Mesothelial cell of epicardium (in vitro differentiated cells): ENCODE data around the gene MAT2A. TPM values are rescaled to one million over a fixed set of nuclear protein-coding genes. Genes with fewer than 3 reads are reported as not detected.

Experiments used
- DNase-seq, 2 experiments: peaks; one replicate each; pipeline ENCODE4 v3.0.0; 2021; ENCODE audit warnings: low spot score in 2 of 2; ENCODE audit not compliant: unreplicated experiment in 2 of 2
- H3K27ac Mint-ChIP-seq: 2 replicates; pipeline ENCODE4 v1.8.0; 2021; ENCODE audit warnings: mixed read lengths
- H3K27me3 Mint-ChIP-seq: 2 replicates; pipeline ENCODE4 v1.8.0; 2021; ENCODE audit warnings: low read depth, mixed read lengths
- H3K36me3 Mint-ChIP-seq: 2 replicates; pipeline ENCODE4 v1.8.0; 2021; ENCODE audit warnings: mixed read lengths
- H3K4me1 Mint-ChIP-seq: 2 replicates; pipeline ENCODE4 v1.8.0; 2021; ENCODE audit warnings: mixed read lengths
- H3K4me3 Mint-ChIP-seq: 2 replicates; pipeline ENCODE4 v1.8.0; 2021; ENCODE audit warnings: mild to moderate bottlenecking, moderate library complexity, mixed read lengths
- H3K9me3 Mint-ChIP-seq: 2 replicates; pipeline ENCODE4 v1.8.0; 2021; ENCODE audit warnings: mixed read lengths
- CTCF ChIP-seq: fragments of 200-600 bp; sonication (generic); IDR thresholded peaks from one replicate; pipeline ENCODE4 v1.5.0; 2021; ENCODE audit warnings: antibody characterized with exemption; ENCODE audit not compliant: unreplicated experiment
- total RNA-seq: library from RNA; stranded (reverse); gene quantifications from 3 replicates; pipeline ENCODE4 v1.2.1, GENCODE V29; 2021

The MAT2A gene
- total RNA-seq, 1 donor from 2014 or later, result 274 TPM

GRCh38 chr2:85547859-85548607 is 9.1 kb downstream of the MAT2A start:
- TF ChIP-seq CTCF, result no peak
- Mint-ChIP-seq H3K4me1 (peaks cover 11% of the 10 kb centered on the region), H3K27me3 (no peaks in the 10 kb centered on the region), H3K4me3 (no peak overlapping the region), H3K27ac (peak overlapping the region; percentile 40), H3K9me3 (no peaks in the 10 kb centered on the region), H3K36me3 (peaks cover 20% of the 10 kb centered on the region)
- no peak for DNase-seq

- Mint-ChIP-seq H3K9me3 (no peaks in the 10 kb centered on the region), H3K36me3 (peaks cover 16% of the 10 kb centered on the region), H3K4me3 (no peak overlapping the region), H3K27me3 (no peaks in the 10 kb centered on the region), H3K27ac (no peak overlapping the region), H3K4me1 (peaks cover 7% of the 10 kb centered on the region)
- TF ChIP-seq CTCF, result no peak
- no peak for DNase-seq
Measured at GRCh38 chr2:85548608-85548900, 9.6 kb downstream of the MAT2A start.

GRCh38 chr2:85549095-85549494 is 10.1 kb downstream of the MAT2A start:
- Mint-ChIP-seq H3K4me3 (no peak overlapping the region), H3K4me1 (peaks cover 3% of the 10 kb centered on the region), H3K27me3 (no peaks in the 10 kb centered on the region), H3K36me3 (peaks cover 13% of the 10 kb centered on the region), H3K27ac (no peak overlapping the region), H3K9me3 (no peaks in the 10 kb centered on the region)
- TF ChIP-seq CTCF, result no peak
- no peak for DNase-seq

GRCh38 chr2:85549826-85550225 is 10.9 kb downstream of the MAT2A start:
- Mint-ChIP-seq H3K4me3 (no peak overlapping the region), H3K27ac (no peak overlapping the region), H3K9me3 (no peaks in the 10 kb centered on the region), H3K4me1 (no peaks in the 10 kb centered on the region), H3K27me3 (no peaks in the 10 kb centered on the region), H3K36me3 (peaks cover 13% of the 10 kb centered on the region)
- DNase-seq, result no peak
- TF ChIP-seq CTCF, result no peak

- Mint-ChIP-seq H3K27me3 (no peaks in the 10 kb centered on the region), H3K4me1 (no peaks in the 10 kb centered on the region), H3K27ac (no peak overlapping the region), H3K4me3 (no peak overlapping the region), H3K9me3 (no peaks in the 10 kb centered on the region), H3K36me3 (peaks cover 14% of the 10 kb centered on the region)
- TF ChIP-seq CTCF, result no peak
- no peak for DNase-seq
Measured at GRCh38 chr2:85550486-85550885, 11.5 kb downstream of the MAT2A start.
